Limb (tissue), 2 donors: ENCODE measurements around the gene TMEM240.
"Not testable (repeated sequence)": the region's sequence is repeated elsewhere in the genome, so short reads cannot be mapped to it uniquely, and the experiment has no call there.

ENCODE experiments used
- DNase-seq, 2 donors: peaks; one replicate each; pipeline ENCODE4 v3.0.0-alpha.2; 2016; ENCODE audit errors: extremely low spot score in 2 of 2

The TMEM240 gene

GRCh38 chr1:1557688-1558087 lies 17.3 kb upstream of the TMEM240 start:
- not testable (repeated sequence) for DNase-seq

GRCh38 chr1:1556961-1557360 lies 16.5 kb upstream of the TMEM240 start:
- DNase-seq = not testable (repeated sequence)

- no peak for DNase-seq
Observed at GRCh38 chr1:1556505-1556904, 16.1 kb upstream of the TMEM240 start.

- no peak for DNase-seq
Observed at GRCh38 chr1:1554926-1555915, 14.8 kb upstream of the TMEM240 start.

GRCh38 chr1:1554550-1554925 lies 14.1 kb upstream of the TMEM240 start:
- DNase-seq = no peak

- DNase-seq = no peak
Observed at GRCh38 chr1:1553821-1554494, 13.5 kb upstream of the TMEM240 start.

GRCh38 chr1:1552263-1552639 lies 11.8 kb upstream of the TMEM240 start:
- DNase-seq = no peak

- DNase-seq = no peak
Observed at GRCh38 chr1:1551524-1552262, 11.3 kb upstream of the TMEM240 start.

- DNase-seq = peak in 1 of 2 donors; percentile 43
Observed at GRCh38 chr1:1550591-1551432, 10.4 kb upstream of the TMEM240 start.

- no peak for DNase-seq
Observed at GRCh38 chr1:1550087-1550486, 9.7 kb upstream of the TMEM240 start.

GRCh38 chr1:1548591-1548990 lies 8.2 kb upstream of the TMEM240 start:
- no peak for DNase-seq

GRCh38 chr1:1547476-1547875 lies 7.1 kb upstream of the TMEM240 start:
- no peak for DNase-seq

- DNase-seq = no peak
Observed at GRCh38 chr1:1547011-1547410, 6.6 kb upstream of the TMEM240 start.

- no peak for DNase-seq
Observed at GRCh38 chr1:1545946-1546737, 5.7 kb upstream of the TMEM240 start.

- no peak for DNase-seq
Observed at GRCh38 chr1:1544544-1544943, 4.1 kb upstream of the TMEM240 start.

GRCh38 chr1:1543706-1544099 lies 3.3 kb upstream of the TMEM240 start:
- DNase-seq = peak in 1 of 2 donors; percentile 28

GRCh38 chr1:1542766-1543705 lies 2.6 kb upstream of the TMEM240 start:
- peak in 1 of 2 donors; percentile 20 for DNase-seq

GRCh38 chr1:1541956-1542765 lies 1.7 kb upstream of the TMEM240 start:
- peak in 1 of 2 donors; percentile 35 for DNase-seq
